HG03571 (cell line): ENCODE results near the gene PIM3.

Experiments used
- ATAC-seq: cut with Tn5 transposase; IDR thresholded peaks from one replicate; pipeline ENCODE4 v1.9.1; 2021; ENCODE audit not compliant: unreplicated experiment

PIM3 gene

GRCh38 chr22:49960159-49961004, at the start of gene PIM3:
PIM3 (plus strand) TSS chr22:49960772; CDS start chr22:49960948, 176 bp downstream.
- peak; percentile 42 for ATAC-seq

- ATAC-seq: no peak
These were observed 48.5 kb upstream of the PIM3 start for GRCh38 chr22:49911881-49912625.

- no peak for ATAC-seq
These were observed 47.5 kb upstream of the PIM3 start for GRCh38 chr22:49913026-49913425.

GRCh38 chr22:49913446-49913845, 47.1 kb upstream of the PIM3 start:
- ATAC-seq: no peak

- no peak for ATAC-seq
These were observed 46.3 kb upstream of the PIM3 start for GRCh38 chr22:49914256-49914655.

- ATAC-seq: no peak
These were observed 45.0 kb upstream of the PIM3 start for GRCh38 chr22:49915610-49916009.

- no peak for ATAC-seq
These were observed 43.7 kb upstream of the PIM3 start for GRCh38 chr22:49916831-49917230.

GRCh38 chr22:49917974-49918910, 42.3 kb upstream of the PIM3 start, which contains the start of the genes ALG12 and CRELD2:
ALG12 (minus strand) TSS chr22:49918438; CDS start chr22:49913765, 4,673 bp downstream.
CRELD2 (plus strand) TSS chr22:49918634; CDS start chr22:49918770, 136 bp downstream.
- peak; percentile 79 for ATAC-seq

- ATAC-seq: no peak
These were observed 41.4 kb upstream of the PIM3 start for GRCh38 chr22:49918911-49919881.

GRCh38 chr22:49920859-49921258, 39.7 kb upstream of the PIM3 start:
- ATAC-seq: no peak

GRCh38 chr22:49921508-49922278, 38.9 kb upstream of the PIM3 start:
- ATAC-seq: no peak

- no peak for ATAC-seq
These were observed 38.1 kb upstream of the PIM3 start for GRCh38 chr22:49922484-49922883.

GRCh38 chr22:49922926-49923325, 37.6 kb upstream of the PIM3 start:
- no peak for ATAC-seq

- ATAC-seq: no peak
These were observed 37.1 kb upstream of the PIM3 start for GRCh38 chr22:49923445-49923844.

GRCh38 chr22:49924113-49924833, 36.3 kb upstream of the PIM3 start:
- ATAC-seq: no peak

GRCh38 chr22:49925525-49926128, 34.9 kb upstream of the PIM3 start:
- no peak for ATAC-seq

GRCh38 chr22:49926916-49927315, 33.7 kb upstream of the PIM3 start:
- ATAC-seq: no peak
